ENCODE measurements around the gene PANK4.

- TF ChIP-seq CTCF (IDR thresholded peaks at IDR 0.05) (no peak), POLR2A (IDR thresholded peaks at IDR 0.05) (no peak)
Observed at GRCh38 chr1:2499260-2499659, 27.1 kb downstream of the PANK4 start.

Measured in Peyer's patch (tissue), 4 donors.